ENCODE results near the gene ZNF808. TPM values are rescaled to one million over a fixed set of nuclear protein-coding genes. Genes with fewer than 3 reads are reported as not detected.
"Not testable (repeated sequence)": the region's sequence is repeated elsewhere in the genome, so short reads cannot be mapped to it uniquely, and the experiment has no call there.

The ZNF808 gene
- total RNA-seq, 1 donor from 2014 or later: 10.3 TPM

- no peak for DNase-seq (ENCODE audit: low read depth in 2 of 2)
Observed at GRCh38 chr19:52592301-52592700, 64.8 kb downstream of the ZNF808 start.

- DNase-seq (ENCODE audit: low read depth in 2 of 2): not testable (repeated sequence)
Observed at GRCh38 chr19:52593441-52593840, 66.0 kb downstream of the ZNF808 start.

- no peak for DNase-seq (ENCODE audit: low read depth in 2 of 2)
Observed at GRCh38 chr19:52599241-52599640, 71.8 kb downstream of the ZNF808 start.

- peak in 1 of 2 donors; percentile 13 for DNase-seq (ENCODE audit: low read depth in 2 of 2)
Observed at GRCh38 chr19:52600639-52601024, 73.2 kb downstream of the ZNF808 start.

- peak; percentile 29 to 83 for DNase-seq (ENCODE audit: low read depth in 2 of 2)
Observed at GRCh38 chr19:52601025-52601973, 73.8 kb downstream of the ZNF808 start.

GRCh38 chr19:52601974-52602366 is 74.5 kb downstream of the ZNF808 start:
- DNase-seq (ENCODE audit: low read depth in 2 of 2): peak in 1 of 2 donors; percentile 7

- no peak for DNase-seq (ENCODE audit: low read depth in 2 of 2)
Observed at GRCh38 chr19:52602941-52603340, 75.5 kb downstream of the ZNF808 start.

- DNase-seq (ENCODE audit: low read depth in 2 of 2): no peak
Observed at GRCh38 chr19:52603558-52604207, 76.2 kb downstream of the ZNF808 start.

Other genes starting within 250 kb of the ZNF808 start
- 3.2 and 5.2 TPM in 2 replicates for gene ZNF480, start 230.5 kb upstream of the ZNF808 start, total RNA-seq
- gene ZNF610, start 191.4 kb upstream of the ZNF808 start, total RNA-seq: 1.7 and 2.0 TPM in 2 replicates
- gene ZNF880, start 157.7 kb upstream of the ZNF808 start, total RNA-seq: 18.0 and 19.0 TPM in 2 replicates
- gene ZNF528, start 129.8 kb upstream of the ZNF808 start, total RNA-seq: 7.3 and 9.1 TPM in 2 replicates
- not detected in 2 replicates for gene ZNF534, start 98.5 kb upstream of the ZNF808 start, total RNA-seq
- 0.64 and 1.4 TPM in 2 replicates for gene ZNF578, start 74.1 kb upstream of the ZNF808 start, total RNA-seq
- 9.5 and 12.3 TPM in 2 replicates for gene ZNF701, start 42.6 kb downstream of the ZNF808 start, total RNA-seq
- 23.9 and 30.3 TPM in 2 replicates for gene ZNF83, start 110.7 kb downstream of the ZNF808 start, total RNA-seq
- gene ZNF611, start 207.4 kb downstream of the ZNF808 start, total RNA-seq: 5.4 and 5.8 TPM in 2 replicates